Transverse colon (tissue), 4 donors: Measurements from ENCODE around the gene ANKAR. TPM values are rescaled to one million over a fixed set of nuclear protein-coding genes. Genes with fewer than 3 reads are reported as not detected.

Experiments used
- DNase-seq: peaks from one replicate; pipeline ENCODE4 v3.0.0-alpha.2; 2019
- H3K27ac ChIP-seq, 4 donors: fragments of 200-600 bp; sonication (generic); 2 replicates each; pipeline ENCODE4 v1.5.1; 2016 to 2018; ENCODE audit warnings: inconsistent platforms in 4 of 4
- H3K27me3 ChIP-seq: fragments of 200-600 bp; sonication (generic); 2 replicates; pipeline ENCODE4 v1.5.1; 2017; ENCODE audit warnings: inconsistent platforms
- H3K36me3 ChIP-seq, 4 donors: fragments of 200-600 bp; sonication (generic); 2 replicates each; pipeline ENCODE4 v1.5.1; 2017 to 2019; ENCODE audit warnings: inconsistent platforms in 4 of 4
- H3K4me1 ChIP-seq, 4 donors: fragments of 200-600 bp; sonication (generic); 2 replicates each; pipeline ENCODE4 v1.5.1; 2017 to 2020; ENCODE audit warnings: inconsistent platforms in 4 of 4
- H3K4me3 ChIP-seq, 4 donors: fragments of 200-600 bp; sonication (generic); 1 replicate in 1 of 4; 2 replicates in 3 of 4; pipeline versions ENCODE4 v1.5.1 to v1.6.1; 2017 to 2019; ENCODE audit warnings: inconsistent platforms in 4 of 4
- H3K9me3 ChIP-seq, 2 donors: fragments of 200-600 bp; sonication (generic); 2 replicates each; pipeline ENCODE4 v1.5.1; 2017 to 2019; ENCODE audit warnings: inconsistent platforms in 2 of 2
- CTCF ChIP-seq, 5 experiments: fragments of 200-600 bp in 3 of 5; fragments of 450-650 bp in 2 of 5; sonication (generic) in 3 of 5; IDR thresholded peaks; 1 replicate in 2 of 5; 2 replicates in 3 of 5; pipeline ENCODE4 v1.5.1; 2016 to 2017; ENCODE audit warnings: antibody characterized with exemption in 5 of 5, inconsistent platforms in 3 of 5, mild to moderate bottlenecking in 2 of 5, moderate library complexity in 1 of 5
- EP300 ChIP-seq: sonication (generic); formaldehyde crosslinking; IDR thresholded peaks from one replicate; pipeline ENCODE4 v1.6.1; 2017; ENCODE audit warnings: antibody characterized with exemption, low read depth
- POLR2A ChIP-seq: fragments of 450-650 bp; IDR thresholded peaks from one replicate; pipeline ENCODE4 v1.6.1; 2016; ENCODE audit warnings: antibody characterized with exemption, mild to moderate bottlenecking, moderate library complexity
- POLR2AphosphoS5 ChIP-seq, 3 donors: sonication (generic); formaldehyde crosslinking; IDR thresholded peaks; one replicate each; pipeline ENCODE4 v1.6.1; 2016; ENCODE audit warnings: antibody characterized with exemption in 3 of 3
- WGBS, 2 donors: methylation state at CpG; one replicate each; pipeline ENCODE4 v1.1.5; 2018; ENCODE audit warnings: low coverage in 1 of 2; 5-methylcytosine and 5-hydroxymethylcytosine counted together
- in situ Hi-C, 4 donors: fragments of 200-750 bp; cut with MboI; loops; one replicate each; pipeline versions ENCODE4 v1.15.0 to v1.15.1; 2017; ENCODE audit warnings: low sequenced_read_pairs in 3 of 4, low pct_ligation_motif_present in 1 of 4, low pct_unique_long_range_greater_than_20kb in 1 of 4
- intact Hi-C: fragments of 100-400 bp; cut with DNase I; formaldehyde crosslinking; loops from one replicate; pipeline ENCODE4 v1.15.1; 2023; ENCODE audit warnings: low total_unique reads
- total RNA-seq, 4 donors: library from RNA; depleted of rRNA; stranded (reverse); fragments of >200 nt; gene quantifications; one replicate each; pipeline ENCODE4 v1.1.0, GENCODE V29; 2016

ANKAR gene
- total RNA-seq, 4 donors from 2014 or later: 6.0 to 25.7 (median 16.3) TPM

DNA sequence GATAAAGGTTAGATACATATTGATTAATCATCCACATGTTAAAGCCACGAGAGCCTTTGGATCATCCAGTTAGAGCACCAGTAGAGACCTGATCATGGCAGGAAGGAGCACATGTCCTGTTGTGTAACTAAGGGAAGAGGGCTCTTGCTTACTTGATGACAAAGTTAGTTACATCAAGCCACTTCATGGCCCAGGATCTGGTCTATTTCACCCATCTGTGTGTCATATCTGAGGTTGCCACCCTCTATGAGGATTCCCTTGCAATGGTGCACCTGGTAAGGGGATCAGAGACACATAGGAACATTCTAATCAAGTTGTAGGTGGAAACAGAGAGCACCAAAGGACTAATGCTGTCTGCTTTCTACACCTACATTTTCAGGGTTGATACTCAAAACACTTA, 6.7 kb downstream of the ANKAR start:
- WGBS, 2 donors: 82 to 100% methylated on average over 1 of the region's 1 CpG
- Histone ChIP-seq H3K36me3 (no peaks in the 10 kb centered on the region), H3K4me3 (no peak overlapping the region), H3K9me3 (no peaks in the 10 kb centered on the region), H3K4me1 (peaks cover 0 to 12% (median 0%) of the 10 kb centered on the region in 4 donors), H3K27ac (no peak overlapping the region), H3K27me3 (no peaks in the 10 kb centered on the region)
- in situ Hi-C loops (no loop called here), intact Hi-C loops (no loop called here)
- TF ChIP-seq POLR2A (no peak), POLR2AphosphoS5 (IDR thresholded peaks at IDR 0.05) (no peak), CTCF (IDR thresholded peaks at IDR 0.05) (no peak), EP300 (no peak)
- no peak for DNase-seq

DNA sequence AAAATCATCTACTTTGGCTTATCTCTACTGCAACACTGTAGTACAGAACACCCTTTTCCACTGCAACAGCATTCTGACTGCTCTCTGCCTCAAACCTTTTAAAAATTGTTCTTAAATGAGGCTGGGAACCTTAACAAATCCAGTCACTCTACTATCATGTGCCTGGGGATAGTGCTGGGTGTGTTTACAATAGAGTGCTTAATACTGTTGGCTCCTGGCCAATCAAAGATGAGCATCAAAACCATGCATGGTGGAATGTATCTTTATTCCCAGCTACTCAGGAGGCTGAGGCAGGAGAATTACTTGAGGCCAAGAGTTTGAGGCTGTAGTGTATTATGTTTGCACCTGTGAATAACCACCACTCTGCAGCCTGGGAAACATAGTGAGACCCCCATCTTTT, 7.4 kb downstream of the ANKAR start:
- Histone ChIP-seq H3K27ac (no peak overlapping the region), H3K9me3 (no peaks in the 10 kb centered on the region), H3K4me1 (peaks cover 0 to 12% (median 0%) of the 10 kb centered on the region in 4 donors), H3K27me3 (no peaks in the 10 kb centered on the region), H3K4me3 (no peak overlapping the region), H3K36me3 (no peaks in the 10 kb centered on the region)
- DNase-seq: no peak
- TF ChIP-seq POLR2A: no peak
- TF ChIP-seq EP300: no peak
- TF ChIP-seq CTCF (IDR thresholded peaks at IDR 0.05): no peak
- TF ChIP-seq POLR2AphosphoS5 (IDR thresholded peaks at IDR 0.05): no peak
- intact Hi-C loops: no loop called here
- in situ Hi-C loops: no loop called here

DNA sequence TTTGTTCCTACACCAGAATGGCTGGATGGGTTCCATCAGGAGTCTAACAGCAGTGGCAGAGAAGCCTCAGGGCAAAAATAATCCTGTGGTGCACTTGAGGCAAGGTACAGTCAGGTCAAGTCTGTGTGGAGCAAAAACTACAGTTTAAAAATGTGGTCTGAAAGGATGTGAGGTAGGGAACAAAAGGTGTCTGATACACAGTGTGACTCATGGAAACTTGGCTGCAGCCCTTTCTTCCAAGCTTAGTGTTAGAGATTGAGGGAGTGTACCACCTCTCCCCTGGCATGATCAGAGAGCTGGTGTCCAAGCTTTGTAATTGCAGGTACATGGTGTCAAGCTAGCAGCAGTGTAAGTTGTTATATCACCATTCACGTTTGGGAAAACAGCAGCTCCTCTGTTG, 8.9 kb downstream of the ANKAR start:
- 40 to 69% methylated on average over 1 of the region's 1 CpG for WGBS, 2 donors
- H3K27me3 ChIP-seq: no peaks in the 10 kb centered on the region
- no peak for DNase-seq
- H3K4me3 ChIP-seq: no peak overlapping the region
- H3K27ac ChIP-seq: no peak overlapping the region
- TF ChIP-seq EP300 (no peak), POLR2A (no peak), CTCF (IDR thresholded peaks at IDR 0.05) (no peak), POLR2AphosphoS5 (IDR thresholded peaks at IDR 0.05) (no peak)
- intact Hi-C loops (no loop called here), in situ Hi-C loops (no loop called here)
- peaks cover 0 to 12% (median 0%) of the 10 kb centered on the region in 4 donors for H3K4me1 ChIP-seq
- no peaks in the 10 kb centered on the region for H3K9me3 ChIP-seq
- H3K36me3 ChIP-seq: no peaks in the 10 kb centered on the region

DNA sequence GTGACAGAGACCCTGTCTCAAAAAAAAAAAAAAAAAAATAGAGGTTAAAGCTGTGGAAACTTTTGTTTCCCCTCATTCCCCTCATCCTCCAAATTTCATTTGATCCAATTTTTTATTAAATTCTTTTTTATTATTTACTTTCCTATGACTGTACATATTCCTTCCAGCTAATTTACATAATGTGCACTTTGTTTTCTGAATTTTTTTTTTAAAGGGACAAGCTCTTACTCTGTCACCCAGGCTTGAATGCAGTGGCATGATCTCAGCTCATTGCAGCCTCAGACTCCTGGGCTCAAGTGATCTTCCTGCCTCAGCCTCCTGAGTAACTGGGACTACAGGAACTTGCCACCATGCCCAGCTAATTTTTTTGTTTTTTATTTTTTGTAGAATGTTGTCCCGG, 10.3 kb downstream of the ANKAR start:
- Histone ChIP-seq H3K9me3 (no peaks in the 10 kb centered on the region), H3K36me3 (peaks cover 0 to 5% (median 0%) of the 10 kb centered on the region in 4 donors), H3K27ac (no peak overlapping the region), H3K4me1 (peaks cover 0 to 12% (median 0%) of the 10 kb centered on the region in 4 donors), H3K4me3 (no peak overlapping the region), H3K27me3 (no peaks in the 10 kb centered on the region)
- no peak for DNase-seq
- no peak for TF ChIP-seq POLR2A
- no peak for TF ChIP-seq CTCF (IDR thresholded peaks at IDR 0.05)
- TF ChIP-seq EP300: no peak
- TF ChIP-seq POLR2AphosphoS5 (IDR thresholded peaks at IDR 0.05): no peak
- WGBS, 2 donors: 80 to 87% methylated on average over 1 of the region's 1 CpG
- in situ Hi-C loops: no loop called here
- intact Hi-C loops: no loop called here
